Activated CD4-positive, alpha-beta T cell treated with anti-CD3 and anti-CD28 coated beads, Interleukin-2, amount 50 U/mL, for 16 hours (primary cell): ENCODE measurements around the gene KTI12.
A peak's percentile ranks its signal among the peaks of the same experiment; 100 is the strongest.
"Not testable (repeated sequence)": the region's sequence is repeated elsewhere in the genome, so short reads cannot be mapped to it uniquely, and the experiment has no call there.

Experiments used
- DNase-seq: peaks from one replicate; pipeline ENCODE4 v3.0.0-alpha.2; 2020

The KTI12 gene, protein sequence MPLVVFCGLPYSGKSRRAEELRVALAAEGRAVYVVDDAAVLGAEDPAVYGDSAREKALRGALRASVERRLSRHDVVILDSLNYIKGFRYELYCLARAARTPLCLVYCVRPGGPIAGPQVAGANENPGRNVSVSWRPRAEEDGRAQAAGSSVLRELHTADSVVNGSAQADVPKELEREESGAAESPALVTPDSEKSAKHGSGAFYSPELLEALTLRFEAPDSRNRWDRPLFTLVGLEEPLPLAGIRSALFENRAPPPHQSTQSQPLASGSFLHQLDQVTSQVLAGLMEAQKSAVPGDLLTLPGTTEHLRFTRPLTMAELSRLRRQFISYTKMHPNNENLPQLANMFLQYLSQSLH

GRCh38 chr1:52033190-52034049 is at the start of gene KTI12:
TSS of gene KTI12 (minus strand) at chr1:52033810. CDS start at chr1:52033761, 49 bp downstream.
- peak; percentile 91 for DNase-seq

GRCh38 chr1:52080014-52080415 is 46.4 kb upstream of the KTI12 start:
- DNase-seq, result no peak

- not testable (repeated sequence) for DNase-seq
Measured at GRCh38 chr1:52077277-52077676, 43.7 kb upstream of the KTI12 start.

- DNase-seq, result no peak
Measured at GRCh38 chr1:52072291-52072690, 38.7 kb upstream of the KTI12 start.

GRCh38 chr1:52070704-52071103 is 37.1 kb upstream of the KTI12 start:
- no peak for DNase-seq

DNA sequence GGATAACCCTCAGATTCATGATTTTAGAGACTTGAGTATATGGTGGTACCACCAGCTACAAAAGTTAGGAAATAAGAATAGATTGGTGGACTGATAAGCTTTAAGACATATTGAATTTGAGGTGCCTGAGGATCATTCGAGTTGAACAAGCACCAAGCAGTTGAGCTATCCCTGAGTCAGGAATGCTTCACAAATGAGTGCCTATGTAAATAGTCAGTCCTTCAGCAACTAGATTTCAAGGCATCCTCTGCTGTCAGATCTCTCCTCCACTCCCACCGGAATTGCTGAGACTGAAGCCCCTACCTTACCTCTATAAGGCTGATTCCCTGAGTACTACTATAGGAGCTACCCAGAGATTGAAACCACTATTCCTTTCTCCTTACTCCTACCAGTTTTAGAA is 29.6 kb upstream of the KTI12 start:
- no peak for DNase-seq

DNA sequence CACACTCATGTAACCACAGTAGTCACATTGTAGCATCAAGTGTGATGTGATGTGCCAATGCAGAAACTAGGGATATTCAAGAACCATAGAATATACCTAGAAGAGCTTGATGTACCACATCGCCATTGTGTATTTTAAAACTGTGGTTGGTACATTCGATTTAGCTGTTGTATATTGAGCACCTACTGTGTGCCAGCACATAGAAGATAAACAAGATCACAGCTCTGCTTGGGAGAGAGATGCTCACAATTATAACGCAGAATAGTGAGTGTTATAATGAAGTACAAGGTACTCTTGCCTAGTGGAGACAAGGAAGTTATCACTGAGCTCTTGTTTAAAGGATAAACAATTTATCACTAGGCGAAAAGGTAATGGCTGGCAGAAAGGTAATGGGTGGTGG is 27.2 kb upstream of the KTI12 start:
- no peak for DNase-seq

DNA sequence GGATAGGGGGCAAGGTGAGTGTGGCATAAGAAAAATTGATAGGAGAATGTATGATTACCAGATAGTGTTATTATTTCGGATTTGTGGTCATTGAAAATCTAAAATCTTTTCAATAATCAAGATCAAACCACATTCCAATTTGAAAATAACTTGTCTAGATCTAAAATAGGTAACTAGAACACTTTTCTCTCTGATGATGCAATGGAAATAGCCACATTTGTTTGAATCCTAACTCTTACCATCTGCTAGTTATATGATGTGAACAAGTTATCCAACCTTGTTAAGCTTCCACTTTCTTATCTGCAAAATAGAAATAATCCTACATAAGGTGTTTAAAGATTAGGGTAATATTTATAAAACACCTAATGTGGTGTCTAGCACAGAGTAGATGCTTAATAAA is 26.3 kb upstream of the KTI12 start:
- DNase-seq, result no peak

- no peak for DNase-seq
Measured at GRCh38 chr1:52059321-52059720, 25.7 kb upstream of the KTI12 start.

- DNase-seq, result no peak
Measured at GRCh38 chr1:52057876-52058415, 24.3 kb upstream of the KTI12 start.

GRCh38 chr1:52057255-52057654 is 23.6 kb upstream of the KTI12 start:
- no peak for DNase-seq

DNA sequence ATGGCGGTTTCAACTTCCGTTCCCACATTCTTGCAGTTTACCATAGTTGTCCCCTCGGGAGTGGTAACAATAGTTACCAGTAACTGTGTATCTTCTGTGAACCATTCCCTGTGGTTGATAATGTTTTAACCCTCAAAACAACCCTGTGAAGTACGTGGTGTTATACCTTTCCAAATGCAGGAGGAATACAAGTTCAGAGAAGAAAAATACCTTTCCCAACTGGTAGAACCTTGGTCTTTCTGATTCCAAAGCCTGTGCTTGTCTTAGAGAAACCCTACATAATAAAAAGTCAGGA is 23.3 kb upstream of the KTI12 start:
- no peak for DNase-seq

DNA sequence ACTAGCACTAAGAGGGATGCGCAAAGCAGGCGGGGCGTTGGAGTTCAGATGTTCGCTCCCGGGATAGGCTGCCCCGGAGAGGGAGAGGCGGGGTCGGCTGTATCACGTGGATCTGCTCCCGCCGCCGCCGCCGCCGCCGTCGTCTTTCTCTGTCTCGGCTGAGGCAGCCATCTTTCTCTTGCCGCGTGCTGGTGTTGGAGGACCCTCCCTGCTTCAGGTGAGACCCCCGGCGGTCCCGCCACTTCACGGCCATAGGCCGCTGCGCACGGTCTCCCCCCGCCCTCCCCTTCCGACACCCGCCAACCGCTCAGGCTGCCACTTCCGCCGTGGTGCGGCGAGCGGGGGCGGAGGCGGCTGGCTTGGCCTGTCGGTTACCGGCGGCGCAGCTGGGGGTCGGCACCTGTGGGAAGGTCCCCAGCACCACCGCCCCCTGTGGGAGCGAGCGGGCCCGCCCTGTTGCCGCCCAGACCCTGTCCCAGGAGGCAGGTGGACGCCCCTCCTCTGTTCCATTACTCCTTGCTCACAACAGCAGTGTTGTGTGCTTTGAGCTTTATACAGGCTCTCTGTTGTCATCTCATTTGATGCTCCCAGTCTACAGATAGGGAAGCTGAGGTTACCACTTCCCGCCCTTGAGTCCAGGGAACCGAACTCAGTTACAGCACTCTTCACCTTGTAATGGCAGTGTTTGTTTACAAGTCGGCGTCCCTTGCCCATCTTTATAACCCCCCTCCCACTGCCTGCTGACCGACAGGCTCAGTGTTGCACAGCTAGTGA is 22.7 kb upstream of the KTI12 start, which contains the start of gene BTF3L4:
TSS of gene BTF3L4 (plus strand) at position 133 of the 774 bp plus-strand sequence. CDS start 3,553 bp downstream, outside the sequence.
- peak; percentile 96 for DNase-seq

- DNase-seq, result no peak
Measured at GRCh38 chr1:52055866-52056162, 22.2 kb upstream of the KTI12 start.

DNA sequence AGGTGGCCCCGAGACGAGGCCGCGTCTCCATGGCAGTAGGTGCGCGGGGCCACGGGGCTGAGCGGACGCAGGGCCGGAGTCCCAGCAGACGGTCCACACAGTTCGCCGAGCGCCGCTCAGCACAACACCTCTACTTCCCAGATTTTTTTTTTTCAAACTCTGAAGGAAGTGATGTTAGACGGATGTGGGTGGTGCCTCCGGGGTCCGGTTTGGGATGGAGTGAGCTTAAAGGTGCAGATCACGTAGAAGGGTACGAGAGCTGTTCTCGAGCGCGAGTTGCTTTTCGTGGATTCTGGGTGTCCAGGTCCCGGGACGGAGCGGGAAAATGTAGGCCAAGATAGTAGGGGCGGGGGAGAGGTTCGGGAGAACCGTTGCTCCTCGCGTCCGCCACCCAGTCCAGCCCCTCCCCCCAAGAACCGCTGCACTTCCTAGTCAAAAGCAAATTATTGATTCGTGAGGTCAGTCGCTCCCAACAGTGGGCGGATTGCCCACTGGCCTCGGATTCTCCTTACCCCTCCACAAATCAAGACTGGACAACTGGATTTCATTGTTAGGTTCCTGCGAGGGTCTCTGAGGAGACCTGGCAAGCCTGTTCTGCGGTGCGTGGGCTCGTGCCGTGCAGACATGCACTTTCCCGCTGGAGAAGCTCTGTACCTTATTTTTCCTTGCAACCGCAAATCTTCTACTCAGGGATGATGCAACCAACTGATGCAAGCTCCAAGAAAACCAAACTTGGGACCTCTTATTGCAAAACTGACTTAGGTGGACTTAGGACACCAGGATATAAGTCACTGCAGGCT is 21.7 kb upstream of the KTI12 start, which contains the start of gene TXNDC12:
TSS of gene TXNDC12 (minus strand) at position 126 of the 800 bp plus-strand sequence. CDS start at position 31, 95 bp downstream.
- DNase-seq, result peak; percentile 84

- DNase-seq, result no peak
Measured at GRCh38 chr1:52054496-52055065, 21.0 kb upstream of the KTI12 start.

DNA sequence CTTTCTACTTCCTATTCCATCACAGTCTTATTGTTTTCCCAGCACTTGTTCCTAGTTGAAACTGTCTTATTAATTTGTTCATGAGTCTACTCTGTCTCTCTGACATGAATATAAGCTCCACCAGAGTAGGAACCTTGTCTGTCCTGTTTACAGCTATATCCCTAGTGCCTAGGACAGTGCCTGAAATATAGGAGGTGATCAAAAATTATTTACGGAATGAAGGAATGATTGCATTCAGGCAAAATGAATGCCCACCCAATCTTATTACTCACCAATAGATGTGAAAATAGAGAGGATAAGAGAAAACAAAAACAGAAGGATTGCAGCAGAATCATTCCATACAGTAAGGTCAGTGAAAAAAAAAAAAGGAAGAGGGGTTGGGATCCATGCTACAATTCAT is 20.3 kb upstream of the KTI12 start:
- no peak for DNase-seq

GRCh38 chr1:52049337-52049736 is 15.7 kb upstream of the KTI12 start:
- DNase-seq, result not testable (repeated sequence)

GRCh38 chr1:52045666-52046195 is 12.1 kb upstream of the KTI12 start:
- DNase-seq, result not testable (repeated sequence)

DNA sequence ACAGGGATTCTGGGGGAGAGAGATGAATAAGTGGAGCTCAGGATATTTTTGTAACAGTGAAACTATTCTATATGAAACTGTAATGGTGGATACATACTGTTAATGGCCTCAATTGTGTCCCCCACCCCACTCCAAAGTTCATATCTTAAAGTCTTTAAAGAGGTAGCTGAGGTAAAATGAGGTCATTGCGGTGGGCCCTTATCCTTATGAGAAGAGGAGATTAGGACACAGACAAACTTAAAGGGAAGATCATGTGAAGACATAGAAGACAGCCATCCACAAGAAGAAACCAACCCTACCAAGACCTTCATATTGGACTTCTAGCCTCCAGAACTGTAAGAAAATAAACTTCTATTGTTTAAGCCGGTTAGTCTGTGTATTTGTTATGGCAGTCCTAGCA is 11.6 kb upstream of the KTI12 start:
- DNase-seq, result no peak

- DNase-seq, result no peak
Measured at GRCh38 chr1:52041551-52042185, 8.1 kb upstream of the KTI12 start.
